GM12864 (cell line): ENCODE results near the gene ELF1.

Experiments
- DNase-seq: peaks from one replicate; pipeline ENCODE4 v3.0.0-alpha.2; 2011; ENCODE audit warnings: low read depth
- H3K4me3 ChIP-seq: 2 replicates; pipeline ENCODE4 v1.5.1; 2011; ENCODE audit warnings: mild to moderate bottlenecking, low read depth, low read length, control low read depth
- CTCF ChIP-seq: IDR thresholded peaks from 2 replicates; pipeline ENCODE4 v1.5.1; 2011; ENCODE audit warnings: low read depth, mild to moderate bottlenecking, moderate library complexity, low read length, control low read depth, inconsistent platforms; ENCODE audit errors: missing control alignments

Gene ELF1

GRCh38 chr13:41006978-41007743, 12.0 kb downstream of the ELF1 start:
- peak overlapping the region; percentile 42; the same call in 1 of the 2 replicates for H3K4me3 ChIP-seq
- no peak for DNase-seq
- peak; percentile 15 for TF ChIP-seq CTCF

- H3K4me3 ChIP-seq, result peak overlapping the region; percentile 34; the same call in 1 of the 2 replicates
- DNase-seq, result no peak
- no peak for TF ChIP-seq CTCF
Measured at GRCh38 chr13:41006306-41006705, 12.8 kb downstream of the ELF1 start.

GRCh38 chr13:41005704-41006103, 13.4 kb downstream of the ELF1 start:
- TF ChIP-seq CTCF, result no peak
- DNase-seq, result no peak

GRCh38 chr13:41004875-41005693, 14.0 kb downstream of the ELF1 start:
- no peak overlapping the region; the same call in 1 of the 2 replicates for H3K4me3 ChIP-seq

More at GRCh38 chr13:41005704-41006103, 13.4 kb downstream of the ELF1 start:
- no peak overlapping the region; the same call in 1 of the 2 replicates for H3K4me3 ChIP-seq

GRCh38 chr13:41002606-41003005, 16.5 kb downstream of the ELF1 start:
- no peak for TF ChIP-seq CTCF
- no peak for DNase-seq
- no peak overlapping the region for H3K4me3 ChIP-seq

More at GRCh38 chr13:41004875-41005693, 14.0 kb downstream of the ELF1 start:
- no peak for TF ChIP-seq CTCF
- peak; percentile 79 for DNase-seq

- H3K4me3 ChIP-seq, result no peak overlapping the region
- DNase-seq, result no peak
- no peak for TF ChIP-seq CTCF
Measured at GRCh38 chr13:41001695-41002094, 17.4 kb downstream of the ELF1 start.
